HUDEP-2 (cell line): ENCODE results near the gene IER2.

Source experiments
- DNase-seq, 76 experiments: peaks; one replicate each; lab custom pipeline; 2025; ENCODE audit not compliant: unreplicated experiment in 76 of 76; lab: John Stamatoyannopoulos, UW

The IER2 gene

GRCh38 chr19:13118424-13119193, 31.6 kb upstream of the IER2 start:
- peak in 57 of 76 experiments; percentile 18 to 86 (median 64) for DNase-seq

- DNase-seq, result no peak
These were observed 30.6 kb upstream of the IER2 start for GRCh38 chr19:13119627-13120026.

- DNase-seq, result no peak
These were observed 30.2 kb upstream of the IER2 start for GRCh38 chr19:13120031-13120430.

GRCh38 chr19:13120817-13121216, 29.4 kb upstream of the IER2 start:
- DNase-seq, result no peak

- DNase-seq, result no peak
These were observed 28.5 kb upstream of the IER2 start for GRCh38 chr19:13121551-13122274.

GRCh38 chr19:13122275-13122878, 27.8 kb upstream of the IER2 start:
- no peak for DNase-seq

GRCh38 chr19:13122980-13123957, 26.9 kb upstream of the IER2 start:
- DNase-seq, result no peak

GRCh38 chr19:13127051-13127450, 23.2 kb upstream of the IER2 start:
- DNase-seq, result no peak

GRCh38 chr19:13127811-13128575, 22.2 kb upstream of the IER2 start:
- DNase-seq, result no peak

GRCh38 chr19:13128583-13128982, 21.6 kb upstream of the IER2 start:
- DNase-seq, result no peak

GRCh38 chr19:13129384-13129783, 20.8 kb upstream of the IER2 start:
- DNase-seq, result no peak

GRCh38 chr19:13130886-13131490, 19.2 kb upstream of the IER2 start:
- no peak for DNase-seq

GRCh38 chr19:13132471-13133180, 17.6 kb upstream of the IER2 start:
- peak in 62 of 76 experiments; percentile 15 to 86 (median 51) for DNase-seq

- DNase-seq, result no peak
These were observed 16.9 kb upstream of the IER2 start for GRCh38 chr19:13133241-13133870.

GRCh38 chr19:13134626-13135025, 15.6 kb upstream of the IER2 start:
- no peak for DNase-seq

- no peak for DNase-seq
These were observed 14.8 kb upstream of the IER2 start for GRCh38 chr19:13135068-13136062.

GRCh38 chr19:13137290-13137794, 12.9 kb upstream of the IER2 start:
- no peak for DNase-seq
